ENCODE results near the gene GPR68. TPM values are rescaled to one million over a fixed set of nuclear protein-coding genes. Genes with fewer than 3 reads are reported as not detected.

GPR68 gene
- total and polyA plus RNA-seq, 2 experiments from 2014 or later = 0.19 to 0.35 TPM

DNA sequence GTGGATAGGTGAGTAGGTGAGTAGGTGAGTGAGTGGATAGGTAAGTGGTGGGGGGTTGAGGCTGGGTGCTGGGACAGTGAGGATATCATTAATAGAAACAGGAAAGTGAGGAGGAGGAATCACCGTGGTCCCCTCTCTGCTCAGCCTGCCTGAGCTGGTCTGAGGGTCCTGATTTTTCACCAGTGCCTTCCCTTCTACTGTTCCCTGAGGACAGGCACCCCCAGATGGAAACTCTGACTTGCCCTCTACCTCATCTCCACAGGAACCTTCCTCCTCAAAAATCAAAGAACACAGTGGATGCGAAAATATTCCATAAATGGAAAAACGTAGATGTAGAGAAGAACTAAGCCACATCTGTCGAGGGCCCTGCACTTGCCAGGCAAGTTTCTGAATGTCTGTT, 1.9 kb downstream of the GPR68 start:
- TF ChIP-seq CREB1 (CRISPR knock-in tag; IDR thresholded peaks at IDR 0.05; ENCODE audit: low read depth) (no peak), STAT1 (IDR thresholded peaks at IDR 0.05; ENCODE audit: unreplicated experiment) (no peak), POLR2AphosphoS5 (IDR thresholded peaks at IDR 0.05; ENCODE audit: low read depth) (no peak), NANOG (IDR thresholded peaks at IDR 0.05; ENCODE audit: borderline replicate concordance) (no peak), ZNF114 (CRISPR knock-in tag; IDR thresholded peaks at IDR 0.05) (no peak), ZNF331 (CRISPR knock-in tag; IDR thresholded peaks at IDR 0.05; ENCODE audit: low read depth) (no peak)
- TF ChIP-seq, protein P1, sequence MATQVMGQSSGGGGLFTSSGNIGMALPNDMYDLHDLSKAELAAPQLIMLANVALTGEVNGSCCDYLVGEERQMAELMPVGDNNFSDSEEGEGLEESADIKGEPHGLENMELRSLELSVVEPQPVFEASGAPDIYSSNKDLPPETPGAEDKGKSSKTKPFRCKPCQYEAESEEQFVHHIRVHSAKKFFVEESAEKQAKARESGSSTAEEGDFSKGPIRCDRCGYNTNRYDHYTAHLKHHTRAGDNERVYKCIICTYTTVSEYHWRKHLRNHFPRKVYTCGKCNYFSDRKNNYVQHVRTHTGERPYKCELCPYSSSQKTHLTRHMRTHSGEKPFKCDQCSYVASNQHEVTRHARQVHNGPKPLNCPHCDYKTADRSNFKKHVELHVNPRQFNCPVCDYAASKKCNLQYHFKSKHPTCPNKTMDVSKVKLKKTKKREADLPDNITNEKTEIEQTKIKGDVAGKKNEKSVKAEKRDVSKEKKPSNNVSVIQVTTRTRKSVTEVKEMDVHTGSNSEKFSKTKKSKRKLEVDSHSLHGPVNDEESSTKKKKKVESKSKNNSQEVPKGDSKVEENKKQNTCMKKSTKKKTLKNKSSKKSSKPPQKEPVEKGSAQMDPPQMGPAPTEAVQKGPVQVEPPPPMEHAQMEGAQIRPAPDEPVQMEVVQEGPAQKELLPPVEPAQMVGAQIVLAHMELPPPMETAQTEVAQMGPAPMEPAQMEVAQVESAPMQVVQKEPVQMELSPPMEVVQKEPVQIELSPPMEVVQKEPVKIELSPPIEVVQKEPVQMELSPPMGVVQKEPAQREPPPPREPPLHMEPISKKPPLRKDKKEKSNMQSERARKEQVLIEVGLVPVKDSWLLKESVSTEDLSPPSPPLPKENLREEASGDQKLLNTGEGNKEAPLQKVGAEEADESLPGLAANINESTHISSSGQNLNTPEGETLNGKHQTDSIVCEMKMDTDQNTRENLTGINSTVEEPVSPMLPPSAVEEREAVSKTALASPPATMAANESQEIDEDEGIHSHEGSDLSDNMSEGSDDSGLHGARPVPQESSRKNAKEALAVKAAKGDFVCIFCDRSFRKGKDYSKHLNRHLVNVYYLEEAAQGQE (IDR thresholded peaks at IDR 0.05; ENCODE audit: unreplicated experiment) = no peak
- TF ChIP-seq, protein P2, sequence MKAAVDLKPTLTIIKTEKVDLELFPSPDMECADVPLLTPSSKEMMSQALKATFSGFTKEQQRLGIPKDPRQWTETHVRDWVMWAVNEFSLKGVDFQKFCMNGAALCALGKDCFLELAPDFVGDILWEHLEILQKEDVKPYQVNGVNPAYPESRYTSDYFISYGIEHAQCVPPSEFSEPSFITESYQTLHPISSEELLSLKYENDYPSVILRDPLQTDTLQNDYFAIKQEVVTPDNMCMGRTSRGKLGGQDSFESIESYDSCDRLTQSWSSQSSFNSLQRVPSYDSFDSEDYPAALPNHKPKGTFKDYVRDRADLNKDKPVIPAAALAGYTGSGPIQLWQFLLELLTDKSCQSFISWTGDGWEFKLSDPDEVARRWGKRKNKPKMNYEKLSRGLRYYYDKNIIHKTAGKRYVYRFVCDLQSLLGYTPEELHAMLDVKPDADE (IDR thresholded peaks at IDR 0.05) = no peak
- TF ChIP-seq, protein P3, sequence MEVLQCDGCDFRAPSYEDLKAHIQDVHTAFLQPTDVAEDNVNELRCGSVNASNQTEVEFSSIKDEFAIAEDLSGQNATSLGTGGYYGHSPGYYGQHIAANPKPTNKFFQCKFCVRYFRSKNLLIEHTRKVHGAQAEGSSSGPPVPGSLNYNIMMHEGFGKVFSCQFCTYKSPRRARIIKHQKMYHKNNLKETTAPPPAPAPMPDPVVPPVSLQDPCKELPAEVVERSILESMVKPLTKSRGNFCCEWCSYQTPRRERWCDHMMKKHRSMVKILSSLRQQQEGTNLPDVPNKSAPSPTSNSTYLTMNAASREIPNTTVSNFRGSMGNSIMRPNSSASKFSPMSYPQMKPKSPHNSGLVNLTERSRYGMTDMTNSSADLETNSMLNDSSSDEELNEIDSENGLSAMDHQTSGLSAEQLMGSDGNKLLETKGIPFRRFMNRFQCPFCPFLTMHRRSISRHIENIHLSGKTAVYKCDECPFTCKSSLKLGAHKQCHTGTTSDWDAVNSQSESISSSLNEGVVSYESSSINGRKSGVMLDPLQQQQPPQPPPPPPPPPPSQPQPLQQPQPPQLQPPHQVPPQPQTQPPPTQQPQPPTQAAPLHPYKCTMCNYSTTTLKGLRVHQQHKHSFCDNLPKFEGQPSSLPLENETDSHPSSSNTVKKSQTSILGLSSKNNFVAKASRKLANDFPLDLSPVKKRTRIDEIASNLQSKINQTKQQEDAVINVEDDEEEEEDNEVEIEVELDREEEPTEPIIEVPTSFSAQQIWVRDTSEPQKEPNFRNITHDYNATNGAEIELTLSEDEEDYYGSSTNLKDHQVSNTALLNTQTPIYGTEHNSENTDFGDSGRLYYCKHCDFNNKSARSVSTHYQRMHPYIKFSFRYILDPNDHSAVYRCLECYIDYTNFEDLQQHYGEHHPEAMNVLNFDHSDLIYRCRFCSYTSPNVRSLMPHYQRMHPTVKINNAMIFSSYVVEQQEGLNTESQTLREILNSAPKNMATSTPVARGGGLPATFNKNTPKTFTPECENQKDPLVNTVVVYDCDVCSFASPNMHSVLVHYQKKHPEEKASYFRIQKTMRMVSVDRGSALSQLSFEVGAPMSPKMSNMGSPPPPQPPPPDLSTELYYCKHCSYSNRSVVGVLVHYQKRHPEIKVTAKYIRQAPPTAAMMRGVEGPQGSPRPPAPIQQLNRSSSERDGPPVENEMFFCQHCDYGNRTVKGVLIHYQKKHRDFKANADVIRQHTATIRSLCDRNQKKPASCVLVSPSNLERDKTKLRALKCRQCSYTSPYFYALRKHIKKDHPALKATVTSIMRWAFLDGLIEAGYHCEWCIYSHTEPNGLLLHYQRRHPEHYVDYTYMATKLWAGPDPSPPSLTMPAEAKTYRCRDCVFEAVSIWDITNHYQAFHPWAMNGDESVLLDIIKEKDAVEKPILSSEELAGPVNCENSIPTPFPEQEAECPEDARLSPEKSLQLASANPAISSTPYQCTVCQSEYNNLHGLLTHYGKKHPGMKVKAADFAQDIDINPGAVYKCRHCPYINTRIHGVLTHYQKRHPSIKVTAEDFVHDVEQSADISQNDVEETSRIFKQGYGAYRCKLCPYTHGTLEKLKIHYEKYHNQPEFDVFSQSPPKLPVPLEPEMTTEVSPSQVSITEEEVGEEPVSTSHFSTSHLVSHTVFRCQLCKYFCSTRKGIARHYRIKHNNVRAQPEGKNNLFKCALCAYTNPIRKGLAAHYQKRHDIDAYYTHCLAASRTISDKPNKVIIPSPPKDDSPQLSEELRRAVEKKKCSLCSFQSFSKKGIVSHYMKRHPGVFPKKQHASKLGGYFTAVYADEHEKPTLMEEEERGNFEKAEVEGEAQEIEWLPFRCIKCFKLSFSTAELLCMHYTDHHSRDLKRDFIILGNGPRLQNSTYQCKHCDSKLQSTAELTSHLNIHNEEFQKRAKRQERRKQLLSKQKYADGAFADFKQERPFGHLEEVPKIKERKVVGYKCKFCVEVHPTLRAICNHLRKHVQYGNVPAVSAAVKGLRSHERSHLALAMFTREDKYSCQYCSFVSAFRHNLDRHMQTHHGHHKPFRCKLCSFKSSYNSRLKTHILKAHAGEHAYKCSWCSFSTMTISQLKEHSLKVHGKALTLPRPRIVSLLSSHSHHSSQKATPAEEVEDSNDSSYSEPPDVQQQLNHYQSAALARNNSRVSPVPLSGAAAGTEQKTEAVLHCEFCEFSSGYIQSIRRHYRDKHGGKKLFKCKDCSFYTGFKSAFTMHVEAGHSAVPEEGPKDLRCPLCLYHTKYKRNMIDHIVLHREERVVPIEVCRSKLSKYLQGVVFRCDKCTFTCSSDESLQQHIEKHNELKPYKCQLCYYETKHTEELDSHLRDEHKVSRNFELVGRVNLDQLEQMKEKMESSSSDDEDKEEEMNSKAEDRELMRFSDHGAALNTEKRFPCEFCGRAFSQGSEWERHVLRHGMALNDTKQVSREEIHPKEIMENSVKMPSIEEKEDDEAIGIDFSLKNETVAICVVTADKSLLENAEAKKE (CRISPR knock-in tag; IDR thresholded peaks at IDR 0.05) = no peak
- TF ChIP-seq, protein P4, sequence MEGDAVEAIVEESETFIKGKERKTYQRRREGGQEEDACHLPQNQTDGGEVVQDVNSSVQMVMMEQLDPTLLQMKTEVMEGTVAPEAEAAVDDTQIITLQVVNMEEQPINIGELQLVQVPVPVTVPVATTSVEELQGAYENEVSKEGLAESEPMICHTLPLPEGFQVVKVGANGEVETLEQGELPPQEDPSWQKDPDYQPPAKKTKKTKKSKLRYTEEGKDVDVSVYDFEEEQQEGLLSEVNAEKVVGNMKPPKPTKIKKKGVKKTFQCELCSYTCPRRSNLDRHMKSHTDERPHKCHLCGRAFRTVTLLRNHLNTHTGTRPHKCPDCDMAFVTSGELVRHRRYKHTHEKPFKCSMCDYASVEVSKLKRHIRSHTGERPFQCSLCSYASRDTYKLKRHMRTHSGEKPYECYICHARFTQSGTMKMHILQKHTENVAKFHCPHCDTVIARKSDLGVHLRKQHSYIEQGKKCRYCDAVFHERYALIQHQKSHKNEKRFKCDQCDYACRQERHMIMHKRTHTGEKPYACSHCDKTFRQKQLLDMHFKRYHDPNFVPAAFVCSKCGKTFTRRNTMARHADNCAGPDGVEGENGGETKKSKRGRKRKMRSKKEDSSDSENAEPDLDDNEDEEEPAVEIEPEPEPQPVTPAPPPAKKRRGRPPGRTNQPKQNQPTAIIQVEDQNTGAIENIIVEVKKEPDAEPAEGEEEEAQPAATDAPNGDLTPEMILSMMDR (conservative IDR thresholded peaks at IDR 0.05; ENCODE audit: low read depth in 2 of 2) = no peak
- H2AFZ ChIP-seq = no peak overlapping the region
- H3K36me3 Mint-ChIP-seq (ENCODE audit: low read depth) = no peaks in the 10 kb centered on the region; the same call in 2 of the 3 replicates
- DNase-seq (ENCODE audit: low spot score) = no peak
- H3K4me3 ChIP-seq = no peak overlapping the region
- H3K36me3 ChIP-seq (ENCODE audit: insufficient read depth) = no peaks in the 10 kb centered on the region
- no peak overlapping the region for H3K27ac Mint-ChIP-seq
- H3K9me3 Mint-ChIP-seq = peaks cover 4% of the 10 kb centered on the region; the same call in 1 of the 3 replicates
- H3K27ac ChIP-seq (ENCODE audit: low read depth) = no peak overlapping the region
- no peaks in the 10 kb centered on the region for H4K20me1 ChIP-seq (replicated peaks; ENCODE audit: insufficient read depth)
- H3K27me3 Mint-ChIP-seq (ENCODE audit: insufficient read depth, low read depth, poor library complexity) = peaks cover 4% of the 10 kb centered on the region
- no peaks in the 10 kb centered on the region for H3F3A ChIP-seq (replicated peaks; ENCODE audit: low read depth)
- ATAC-seq = no peak
- H3K9me2 ChIP-seq (ENCODE audit: insufficient read depth) = no peaks in the 10 kb centered on the region
- no peaks in the 10 kb centered on the region for H3K4me1 ChIP-seq (ENCODE audit: insufficient read depth)
- H3K4me1 Mint-ChIP-seq = peaks cover 15% of the 10 kb centered on the region
- H3K4me2 ChIP-seq = no peak overlapping the region
- no peaks in the 10 kb centered on the region for H3K79me2 ChIP-seq (replicated peaks; ENCODE audit: insufficient read depth)
- H3K4me3 Mint-ChIP-seq = no peak overlapping the region
- H3K27me3 ChIP-seq (ENCODE audit: insufficient read depth) = no peaks in the 10 kb centered on the region

Measured in GM23338 (cell line).